DMS153 treated with DMSO at 0.1 percent for 48 hours (cell line): Measurements from ENCODE around the gene MYCN.
A peak's percentile ranks its signal among the peaks of the same experiment; 100 is the strongest.

Source experiments
- DNase-seq: peaks from one replicate; lab custom pipeline; 2025; ENCODE audit not compliant: unreplicated experiment; lab: John Stamatoyannopoulos, UW

The MYCN gene

GRCh38 chr2:15930589-15931318 is 9.6 kb upstream of the MYCN start:
- no peak for DNase-seq

DNA sequence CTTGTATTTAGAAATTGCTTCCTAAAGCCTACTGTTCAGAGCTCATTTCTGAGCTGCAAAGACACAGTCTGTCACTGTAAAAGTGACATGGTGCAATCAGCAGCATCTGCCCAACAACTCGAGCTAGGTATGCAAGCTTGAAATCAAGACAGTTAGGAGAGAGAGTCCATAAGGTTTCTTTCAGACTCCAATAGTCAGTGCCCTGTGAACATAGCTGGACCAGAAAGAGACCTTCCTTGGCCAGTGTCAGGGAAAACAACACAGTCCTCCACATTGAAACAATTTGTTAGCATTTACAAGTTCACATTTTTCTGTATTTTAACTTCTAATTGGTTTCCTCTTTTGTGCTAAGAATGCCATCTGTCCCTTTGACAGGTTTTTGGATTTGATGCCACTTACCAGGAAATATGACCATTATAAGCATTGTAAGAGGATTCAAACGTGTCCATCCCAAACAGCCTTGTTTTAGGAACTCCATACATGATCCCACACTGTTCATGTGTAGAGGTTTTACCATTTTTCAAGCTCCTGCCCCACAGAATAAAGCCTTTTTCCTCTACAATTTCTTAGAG is 8.9 kb upstream of the MYCN start:
- DNase-seq, result no peak

DNA sequence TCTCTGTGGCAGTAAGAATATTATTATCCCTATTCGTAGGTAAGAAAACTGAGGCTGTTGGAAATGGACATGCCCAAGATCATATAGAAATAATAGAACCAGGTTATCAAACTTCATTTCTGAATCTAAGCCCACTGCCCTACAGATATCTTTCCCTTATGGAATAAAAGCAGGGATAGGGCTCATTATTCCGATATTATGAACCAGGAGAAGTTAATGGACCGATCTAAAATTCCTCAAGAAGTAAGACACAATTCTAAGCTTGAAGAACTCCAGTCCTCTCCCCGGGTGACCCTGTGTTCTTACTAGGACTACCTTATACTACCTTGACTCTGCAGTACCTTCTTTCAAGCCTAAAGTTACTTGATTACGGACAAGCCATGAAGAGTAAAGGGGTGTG is 8.4 kb upstream of the MYCN start:
- DNase-seq, result no peak

GRCh38 chr2:15932394-15933183 is 7.8 kb upstream of the MYCN start:
- no peak for DNase-seq

DNA sequence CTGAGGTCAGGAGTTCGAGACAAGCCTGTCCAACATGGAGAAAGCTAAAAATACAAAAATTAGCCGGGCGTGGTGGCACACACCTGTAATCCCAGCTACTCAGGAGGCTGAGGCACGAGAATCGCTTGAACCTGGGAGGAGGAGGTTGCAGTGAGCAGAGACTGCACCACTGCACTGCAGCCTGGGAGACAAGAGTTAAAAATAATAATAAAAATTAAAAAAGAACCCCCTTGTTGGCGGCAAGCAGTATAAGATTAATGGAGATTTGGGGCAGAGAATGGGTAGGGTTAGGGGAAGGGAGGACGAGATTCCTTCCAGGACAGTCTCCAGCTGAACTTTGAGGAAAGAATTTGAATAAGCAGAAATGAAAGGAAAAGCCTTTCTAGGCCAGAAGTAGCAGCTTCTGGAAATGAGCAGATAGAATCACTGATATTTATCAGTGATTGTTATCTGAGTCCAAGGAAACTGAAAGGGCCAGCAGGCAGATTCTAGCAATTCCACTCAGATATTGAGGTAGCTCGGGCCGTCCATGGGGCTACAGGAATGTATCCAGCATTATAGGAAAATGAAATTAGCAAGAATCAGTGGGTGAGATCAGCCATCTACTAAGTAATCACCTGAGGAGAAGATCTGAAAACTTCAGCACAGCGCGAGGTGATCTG is 7.0 kb upstream of the MYCN start:
- no peak for DNase-seq

GRCh38 chr2:15934291-15934945 is 5.9 kb upstream of the MYCN start:
- DNase-seq, result no peak

GRCh38 chr2:15935189-15935588 is 5.2 kb upstream of the MYCN start:
- no peak for DNase-seq

DNA sequence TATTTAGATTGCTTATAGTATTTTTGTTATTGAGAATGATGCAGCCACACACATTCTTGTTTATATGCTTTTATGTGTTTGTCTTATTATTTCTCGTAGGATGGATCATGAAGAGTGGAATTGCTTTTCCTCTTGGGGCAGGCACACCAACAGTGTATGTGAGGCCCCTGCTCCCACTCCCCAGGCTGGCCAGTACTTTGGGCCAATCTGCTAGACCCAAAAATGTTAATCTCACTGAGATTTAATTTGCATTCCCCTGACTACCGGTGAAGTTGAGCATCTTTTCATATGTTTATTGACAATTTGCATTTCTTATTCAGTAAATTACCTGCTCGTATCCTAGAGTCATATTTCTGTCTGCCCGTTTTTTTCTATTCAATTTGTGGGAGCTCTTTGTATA is 4.7 kb upstream of the MYCN start:
- no peak for DNase-seq

- DNase-seq, result no peak
Observed at GRCh38 chr2:15936277-15937104, 3.9 kb upstream of the MYCN start.

GRCh38 chr2:15937105-15937881 is 3.1 kb upstream of the MYCN start:
- no peak for DNase-seq

DNA sequence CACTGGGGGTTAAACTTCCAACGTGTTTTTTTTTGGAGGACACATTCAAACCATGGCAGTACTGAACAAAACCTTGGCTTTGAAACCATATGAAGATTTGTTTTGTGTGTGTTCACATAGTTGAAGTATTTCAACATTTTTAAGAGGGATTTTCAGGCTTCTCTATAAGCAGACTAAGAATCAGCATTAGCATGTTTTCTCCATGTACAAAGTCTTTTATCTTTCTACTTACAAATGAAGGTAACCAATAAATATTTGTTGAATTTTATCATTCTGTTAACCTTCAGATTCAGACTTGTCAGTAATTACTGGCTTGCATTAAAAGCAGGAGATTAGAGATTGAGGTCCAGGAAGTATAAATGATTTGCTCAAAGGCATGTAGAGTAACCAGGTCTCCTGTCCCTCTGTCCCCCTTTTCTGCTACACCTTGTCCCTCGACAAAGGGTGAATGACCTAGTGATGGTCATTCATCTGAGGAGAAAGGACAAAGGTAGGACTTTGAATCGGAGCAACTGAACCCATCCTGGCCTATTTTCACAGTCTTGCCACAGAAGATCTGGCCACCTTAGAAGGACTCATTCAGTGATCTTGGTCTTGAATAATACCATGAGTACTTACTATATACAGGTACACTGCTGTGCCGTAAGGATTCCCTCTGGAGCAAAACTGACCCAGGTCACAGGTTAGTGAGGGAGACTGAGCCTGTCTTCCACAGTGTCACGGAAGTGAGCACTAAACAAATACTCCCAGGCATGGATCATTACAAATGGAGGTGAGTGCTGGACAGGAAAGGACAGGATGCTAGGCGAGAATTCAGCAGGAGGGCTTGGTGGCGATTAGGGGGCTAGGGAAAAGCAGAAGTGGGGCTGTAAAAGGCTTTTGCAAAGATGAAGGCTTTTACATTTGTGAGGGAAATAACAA is 2.2 kb upstream of the MYCN start:
- no peak for DNase-seq

DNA sequence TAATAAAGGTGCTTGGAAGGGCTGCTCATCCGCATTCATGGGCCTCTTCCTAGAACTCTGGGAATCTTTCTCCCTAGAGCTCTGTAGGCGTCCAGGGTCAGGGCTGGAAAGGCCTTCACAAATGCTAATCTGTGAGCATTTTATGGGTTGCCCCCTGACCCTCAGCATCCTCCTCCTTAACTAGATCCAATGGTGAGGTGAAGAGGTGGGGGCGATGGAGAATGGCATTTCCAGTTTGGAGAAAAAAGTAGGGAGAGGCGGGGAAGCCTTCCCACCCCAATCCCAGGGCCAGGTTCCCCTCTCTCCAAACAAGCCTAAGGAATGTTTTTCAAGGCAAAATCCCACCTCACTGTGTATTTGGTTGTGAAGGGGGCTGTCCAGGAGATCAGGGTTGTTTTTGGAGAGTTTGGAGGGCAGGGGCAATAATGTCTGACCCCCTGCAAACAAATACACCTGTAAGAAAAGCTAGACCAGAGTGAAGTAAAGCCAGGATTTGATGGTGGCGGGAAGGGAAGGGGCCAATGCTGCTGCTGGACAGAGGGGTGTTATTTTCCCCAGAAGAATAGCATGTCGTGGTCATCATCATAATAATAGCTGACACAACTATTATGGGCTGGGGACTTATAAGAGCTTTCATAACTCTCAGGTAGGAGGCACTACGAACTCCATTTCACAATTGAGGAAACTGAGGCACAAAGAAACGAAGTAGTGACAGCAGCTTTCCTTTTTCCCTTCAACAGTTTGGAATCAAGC is 1.4 kb upstream of the MYCN start:
- no peak for DNase-seq

- no peak for DNase-seq
Observed at GRCh38 chr2:15939556-15939853, 845 bp upstream of the MYCN start.

DNA sequence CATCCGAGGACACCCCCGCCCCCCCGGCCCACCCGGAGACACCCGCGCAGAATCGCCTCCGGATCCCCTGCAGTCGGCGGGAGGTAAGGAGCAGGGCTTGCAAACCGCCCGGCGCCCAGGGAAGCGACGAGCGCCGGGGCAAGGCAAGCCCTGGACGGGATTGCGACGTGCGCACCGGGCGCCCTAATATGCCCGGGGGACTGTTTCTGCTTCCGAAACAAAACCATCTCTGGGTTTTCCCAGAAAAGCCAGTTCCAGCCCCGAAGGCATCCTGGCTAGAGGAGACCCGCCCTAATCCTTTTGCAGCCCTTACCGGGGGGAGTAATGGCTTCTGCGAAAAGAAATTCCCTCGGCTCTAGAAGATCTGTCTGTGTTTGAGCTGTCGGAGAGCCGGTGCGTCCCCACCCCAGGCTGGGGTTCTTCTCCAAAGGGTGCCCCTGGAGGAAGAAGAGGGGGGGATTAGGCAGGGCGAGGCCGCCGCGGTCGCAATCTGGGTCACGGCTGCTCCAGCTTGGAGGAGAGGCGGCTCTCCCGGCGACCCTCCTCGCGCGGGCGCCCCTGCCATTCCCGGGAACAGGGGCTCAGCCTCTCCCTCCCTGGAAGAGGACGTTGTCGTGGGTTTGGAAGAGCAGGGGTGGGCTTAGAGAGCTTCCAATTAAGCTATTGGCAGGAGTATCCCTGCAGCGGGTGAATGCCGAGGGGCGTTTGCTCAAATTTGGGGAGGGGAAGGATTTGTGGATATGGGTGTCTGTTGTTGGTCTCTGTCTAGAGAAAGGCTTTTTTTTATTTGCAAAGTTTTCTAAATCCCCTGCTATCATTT is 521 bp downstream of the MYCN start:
- DNase-seq, result no peak

DNA sequence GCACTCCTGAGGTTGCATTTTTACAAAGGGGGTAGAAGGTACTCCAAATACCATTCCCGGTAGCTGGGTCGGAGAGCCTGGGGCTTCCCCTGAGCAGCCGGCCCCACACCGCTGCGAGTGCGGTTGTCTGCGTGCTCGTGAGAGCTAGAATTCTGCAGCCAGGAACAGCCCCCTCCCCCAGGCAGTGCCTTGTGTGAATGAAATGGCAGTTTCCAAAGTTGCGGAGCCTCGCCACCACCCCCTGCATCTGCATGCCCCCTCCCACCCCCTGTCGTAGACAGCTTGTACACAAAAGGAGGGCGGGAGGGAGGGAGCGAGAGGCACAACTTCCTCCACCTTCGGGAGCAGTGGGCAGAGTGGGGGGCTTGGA is 1.1 kb downstream of the MYCN start:
- peak; percentile 11 for DNase-seq

DNA sequence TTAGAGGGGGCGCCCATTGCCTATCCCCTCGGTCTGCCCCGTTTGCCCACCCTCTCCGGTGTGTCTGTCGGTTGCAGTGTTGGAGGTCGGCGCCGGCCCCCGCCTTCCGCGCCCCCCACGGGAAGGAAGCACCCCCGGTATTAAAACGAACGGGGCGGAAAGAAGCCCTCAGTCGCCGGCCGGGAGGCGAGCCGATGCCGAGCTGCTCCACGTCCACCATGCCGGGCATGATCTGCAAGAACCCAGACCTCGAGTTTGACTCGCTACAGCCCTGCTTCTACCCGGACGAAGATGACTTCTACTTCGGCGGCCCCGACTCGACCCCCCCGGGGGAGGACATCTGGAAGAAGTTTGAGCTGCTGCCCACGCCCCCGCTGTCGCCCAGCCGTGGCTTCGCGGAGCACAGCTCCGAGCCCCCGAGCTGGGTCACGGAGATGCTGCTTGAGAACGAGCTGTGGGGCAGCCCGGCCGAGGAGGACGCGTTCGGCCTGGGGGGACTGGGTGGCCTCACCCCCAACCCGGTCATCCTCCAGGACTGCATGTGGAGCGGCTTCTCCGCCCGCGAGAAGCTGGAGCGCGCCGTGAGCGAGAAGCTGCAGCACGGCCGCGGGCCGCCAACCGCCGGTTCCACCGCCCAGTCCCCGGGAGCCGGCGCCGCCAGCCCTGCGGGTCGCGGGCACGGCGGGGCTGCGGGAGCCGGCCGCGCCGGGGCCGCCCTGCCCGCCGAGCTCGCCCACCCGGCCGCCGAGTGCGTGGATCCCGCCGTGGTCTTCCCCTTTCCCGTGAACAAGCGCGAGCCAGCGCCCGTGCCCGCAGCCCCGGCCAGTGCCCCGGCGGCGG is 1.7 kb downstream of the MYCN start:
- no peak for DNase-seq
